GM12865 (cell line): ENCODE measurements around the gene PTPRR.
"Not testable (repeated sequence)": the region's sequence is repeated elsewhere in the genome, so short reads cannot be mapped to it uniquely, and the experiment has no call there.

ENCODE experiments used
- DNase-seq: peaks from one replicate; pipeline ENCODE4 v3.0.0; 2010; ENCODE audit warnings: low read depth
- H3K4me3 ChIP-seq: 2 replicates; pipeline ENCODE4 v1.5.1; 2011; ENCODE audit warnings: mild to moderate bottlenecking, low read depth, low read length, control low read depth
- CTCF ChIP-seq: IDR thresholded peaks from 2 replicates; pipeline ENCODE4 v1.5.1; 2011; ENCODE audit warnings: low read length, control low read depth, low read depth, inconsistent platforms; ENCODE audit not compliant: insufficient read depth; ENCODE audit errors: missing control alignments

PTPRR gene

DNA sequence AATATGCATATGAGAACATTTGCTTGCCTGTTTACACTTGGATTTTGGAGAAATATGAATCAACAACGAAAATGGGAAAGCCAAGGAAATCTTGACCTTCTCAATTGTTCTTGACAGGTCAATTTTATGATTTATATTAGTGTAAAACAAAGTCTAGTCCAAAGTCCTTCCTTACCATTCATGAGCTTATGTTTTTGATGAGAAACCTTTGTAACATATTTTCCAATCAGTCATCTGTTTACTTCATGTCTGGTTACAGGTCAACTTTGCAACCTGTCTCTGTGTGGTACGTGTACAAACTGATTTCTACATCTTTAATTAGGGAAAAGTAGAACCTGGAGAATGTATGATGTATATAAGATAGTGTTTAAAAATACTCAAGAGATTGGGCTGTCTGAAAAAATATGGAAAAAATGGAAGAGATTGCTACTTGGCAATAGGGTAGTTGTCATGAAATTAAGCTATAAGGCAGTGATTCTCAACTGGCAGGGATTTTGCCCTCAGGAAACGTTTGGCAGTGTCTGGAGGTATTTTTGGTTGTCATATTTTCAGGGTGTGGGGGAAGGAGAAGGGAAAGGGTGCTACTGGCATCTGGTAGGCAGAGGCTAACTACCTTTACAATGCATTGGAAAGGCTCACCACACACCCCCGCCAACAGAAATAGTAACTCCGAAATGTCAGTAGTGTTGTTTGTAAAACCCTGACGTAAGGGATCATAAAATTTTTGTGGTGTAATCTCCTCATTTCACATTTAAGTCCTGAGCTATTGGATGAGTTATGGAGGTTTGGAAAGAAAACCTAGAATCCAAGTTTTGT lies 172.9 kb downstream of the PTPRR start:
- no peak overlapping the region for H3K4me3 ChIP-seq
- TF ChIP-seq CTCF, result no peak
- no peak for DNase-seq

GRCh38 chr12:70745048-70745447 lies 175.5 kb downstream of the PTPRR start:
- no peak overlapping the region for H3K4me3 ChIP-seq
- TF ChIP-seq CTCF, result no peak
- DNase-seq, result no peak

- no peak for TF ChIP-seq CTCF
- H3K4me3 ChIP-seq, result no peak overlapping the region
Measured at GRCh38 chr12:70744178-70744577, 176.4 kb downstream of the PTPRR start.

DNA sequence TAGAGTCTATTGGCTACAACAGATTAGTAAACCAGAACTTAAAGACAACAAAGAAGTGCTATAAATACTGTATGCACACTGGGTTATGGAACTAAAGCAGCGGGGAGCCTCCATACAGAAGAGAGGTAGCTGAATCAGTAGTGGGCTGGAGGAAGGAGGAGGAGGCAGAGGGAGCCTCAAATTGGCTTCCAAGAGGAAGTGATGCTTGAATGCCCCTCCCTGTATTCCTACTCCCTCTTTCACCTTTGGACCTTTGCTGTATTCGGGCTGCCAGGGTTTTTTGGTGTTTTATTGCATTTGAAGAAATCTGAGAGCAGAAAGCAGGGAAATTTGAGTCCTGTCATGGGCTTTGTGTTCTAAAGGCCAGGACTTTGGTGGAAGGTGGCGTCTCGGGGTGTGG lies 179.3 kb downstream of the PTPRR start:
- H3K4me3 ChIP-seq, result no peak overlapping the region
- no peak for DNase-seq
- no peak for TF ChIP-seq CTCF

More at GRCh38 chr12:70744178-70744577, 176.4 kb downstream of the PTPRR start:
- DNase-seq, result no peak

GRCh38 chr12:70739756-70740155 lies 180.8 kb downstream of the PTPRR start:
- TF ChIP-seq CTCF, result no peak
- no peak for DNase-seq
- H3K4me3 ChIP-seq, result no peak overlapping the region

- no peak overlapping the region for H3K4me3 ChIP-seq
- no peak for TF ChIP-seq CTCF
- no peak for DNase-seq
Measured at GRCh38 chr12:70736351-70737133, 184.0 kb downstream of the PTPRR start.

DNA sequence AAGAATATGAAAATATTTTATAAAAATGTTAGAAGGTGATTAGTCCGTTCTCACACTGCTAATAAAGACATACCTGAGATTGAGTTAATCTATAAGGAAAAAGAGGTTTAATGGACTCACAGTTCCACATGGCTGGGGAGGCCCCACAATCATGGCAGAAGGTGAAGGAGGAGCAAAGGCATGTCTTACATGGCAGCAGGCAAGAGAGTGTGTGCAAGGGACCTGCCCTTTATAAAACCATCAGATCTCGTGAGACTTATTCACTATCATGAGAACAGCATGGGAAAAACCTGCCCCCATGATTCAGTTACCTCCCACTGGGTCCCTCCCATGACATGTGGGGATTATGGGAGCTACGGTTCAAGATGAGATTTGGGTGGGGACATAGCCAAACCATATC lies 185.3 kb downstream of the PTPRR start:
- DNase-seq, H3K4me3 ChIP-seq: not testable (repeated sequence)
